ENCODE measurements around the gene TBC1D7. TPM values are rescaled to one million over a fixed set of nuclear protein-coding genes. Genes with fewer than 3 reads are reported as not detected.

Gene TBC1D7
- total RNA-seq, 4 donors from 2014 or later = 5.5 to 12.5 (median 8.4) TPM

DNA sequence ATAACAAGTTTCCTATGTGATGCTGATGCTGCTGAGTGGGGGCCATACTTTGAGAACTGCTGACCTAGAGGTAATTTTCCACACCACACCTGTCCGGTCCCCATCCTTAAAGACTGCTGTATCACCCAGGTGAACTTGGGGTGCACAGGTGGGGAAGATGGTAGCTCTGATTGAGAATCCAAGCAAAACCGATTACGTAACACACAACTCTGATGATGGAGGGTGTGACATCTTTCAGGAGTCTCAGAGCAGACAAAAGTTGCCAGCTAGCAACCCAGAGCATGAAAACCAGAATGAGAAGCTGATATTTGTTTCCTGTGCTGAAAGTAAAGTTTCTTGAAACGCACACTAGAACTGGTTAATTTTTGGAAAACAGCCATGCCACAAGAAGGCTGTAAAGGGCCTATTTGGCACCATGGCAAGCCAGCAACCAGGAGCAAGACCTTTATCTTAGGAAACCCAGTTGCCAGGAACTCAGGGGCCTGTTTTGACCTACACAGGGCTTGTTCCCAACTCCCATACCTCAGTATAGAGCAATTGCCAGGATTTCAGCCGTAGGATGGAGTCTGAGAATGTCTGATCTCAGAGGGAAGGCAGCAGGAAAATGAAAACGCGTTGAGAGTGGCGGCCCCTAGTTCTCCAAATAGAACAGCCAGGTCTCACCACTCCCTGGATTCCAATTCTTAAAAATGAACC, 21.6 kb upstream of the TBC1D7 start:
- DNase-seq (ENCODE audit: extremely low spot score) = no peak
- Histone ChIP-seq H3K4me3 (no peak overlapping the region), H3K27me3 (no peaks in the 10 kb centered on the region), H3K4me1 (peaks cover 10 to 13% (median 11%) of the 10 kb centered on the region in 4 donors), H3K9me3 (no peaks in the 10 kb centered on the region), H3K36me3 (no peaks in the 10 kb centered on the region), H3K27ac (replicated peaks in 1 of 4) (no peak overlapping the region)
- 86% methylated on average over 7 of the region's 8 CpGs for WGBS
- intact Hi-C loops (cut with DNase I) = no loop called here
- no peak for TF ChIP-seq POLR2A (IDR thresholded peaks at IDR 0.05; ENCODE audit: low read depth)
- TF ChIP-seq, protein P1, sequence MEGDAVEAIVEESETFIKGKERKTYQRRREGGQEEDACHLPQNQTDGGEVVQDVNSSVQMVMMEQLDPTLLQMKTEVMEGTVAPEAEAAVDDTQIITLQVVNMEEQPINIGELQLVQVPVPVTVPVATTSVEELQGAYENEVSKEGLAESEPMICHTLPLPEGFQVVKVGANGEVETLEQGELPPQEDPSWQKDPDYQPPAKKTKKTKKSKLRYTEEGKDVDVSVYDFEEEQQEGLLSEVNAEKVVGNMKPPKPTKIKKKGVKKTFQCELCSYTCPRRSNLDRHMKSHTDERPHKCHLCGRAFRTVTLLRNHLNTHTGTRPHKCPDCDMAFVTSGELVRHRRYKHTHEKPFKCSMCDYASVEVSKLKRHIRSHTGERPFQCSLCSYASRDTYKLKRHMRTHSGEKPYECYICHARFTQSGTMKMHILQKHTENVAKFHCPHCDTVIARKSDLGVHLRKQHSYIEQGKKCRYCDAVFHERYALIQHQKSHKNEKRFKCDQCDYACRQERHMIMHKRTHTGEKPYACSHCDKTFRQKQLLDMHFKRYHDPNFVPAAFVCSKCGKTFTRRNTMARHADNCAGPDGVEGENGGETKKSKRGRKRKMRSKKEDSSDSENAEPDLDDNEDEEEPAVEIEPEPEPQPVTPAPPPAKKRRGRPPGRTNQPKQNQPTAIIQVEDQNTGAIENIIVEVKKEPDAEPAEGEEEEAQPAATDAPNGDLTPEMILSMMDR (IDR thresholded peaks at IDR 0.05) = no peak
- TF ChIP-seq EP300 (IDR thresholded peaks at IDR 0.05) = no peak
- TF ChIP-seq POLR2AphosphoS5 (IDR thresholded peaks at IDR 0.05) = no peak

DNA sequence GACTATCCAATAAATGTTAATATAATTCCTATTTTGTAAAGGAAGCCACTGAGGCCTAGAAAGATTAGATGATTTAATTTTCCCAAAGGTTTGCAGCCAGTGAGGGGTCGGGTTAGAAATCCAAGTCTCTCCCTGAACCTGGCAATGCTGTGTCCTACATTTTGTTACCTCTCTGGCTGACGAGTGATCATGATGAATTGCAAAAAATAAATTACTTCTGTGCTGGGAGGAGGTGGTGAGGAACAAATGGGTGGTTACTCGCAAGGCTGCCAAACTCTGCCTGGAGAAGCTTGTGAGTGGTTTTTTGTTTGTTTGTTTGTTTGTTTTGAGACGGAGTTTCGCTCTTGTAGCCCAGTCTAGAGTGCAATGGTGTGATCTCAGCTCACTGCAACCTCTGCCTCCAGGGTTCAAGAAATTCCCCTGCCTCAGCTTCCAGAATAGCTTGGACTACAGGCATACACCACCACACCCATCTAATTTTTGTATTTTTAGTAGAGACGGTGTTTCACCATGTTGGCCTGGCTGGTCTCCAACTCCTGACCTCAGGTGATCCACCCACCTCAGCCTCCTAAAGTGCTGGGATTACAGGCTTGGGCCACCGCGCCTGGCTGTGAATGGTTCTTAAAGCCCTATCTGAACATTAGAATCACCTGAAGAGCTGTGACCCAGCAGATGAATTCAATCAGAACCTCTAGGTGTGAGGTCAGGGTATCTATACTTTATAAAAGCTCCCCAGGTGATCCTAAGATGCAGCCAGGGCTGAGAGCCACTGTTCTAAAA, 20.2 kb upstream of the TBC1D7 start:
- no peaks in the 10 kb centered on the region for H3K27me3 ChIP-seq
- H3K4me3 ChIP-seq = no peak overlapping the region
- no peak overlapping the region for H3K27ac ChIP-seq (replicated peaks in 1 of 4)
- H3K9me3 ChIP-seq = no peaks in the 10 kb centered on the region
- DNase-seq (ENCODE audit: extremely low spot score) = no peak
- no peak for TF ChIP-seq POLR2A (IDR thresholded peaks at IDR 0.05; ENCODE audit: low read depth)
- TF ChIP-seq POLR2AphosphoS5 (IDR thresholded peaks at IDR 0.05) = no peak
- no peak for TF ChIP-seq EP300 (IDR thresholded peaks at IDR 0.05)
- TF ChIP-seq, protein P1 (IDR thresholded peaks at IDR 0.05) = no peak
- H3K4me1 ChIP-seq = no peaks in the 10 kb centered on the region
- WGBS = 83% methylated on average over 8 of the region's 8 CpGs
- no peaks in the 10 kb centered on the region for H3K36me3 ChIP-seq
- intact Hi-C loops (cut with DNase I) = no loop called here

DNA sequence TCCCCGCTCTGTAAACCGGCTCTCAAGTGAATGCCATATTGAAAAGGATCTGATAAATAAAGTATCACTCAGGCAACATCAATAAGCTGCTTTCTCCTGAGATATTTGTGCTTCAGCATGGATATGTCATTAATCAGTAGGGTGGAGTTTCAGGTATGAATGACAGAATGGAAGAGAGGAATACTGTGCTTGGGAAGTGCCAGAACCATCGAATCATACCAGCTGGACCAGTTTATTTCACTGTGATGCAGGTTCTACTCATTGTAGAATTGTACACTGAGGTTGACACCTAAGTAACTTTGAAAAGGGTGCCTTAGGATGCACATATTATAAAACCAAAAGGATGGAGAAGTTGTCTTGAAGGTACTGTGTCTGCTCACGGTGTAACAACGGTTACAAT, 17.9 kb upstream of the TBC1D7 start:
- H3K27me3 ChIP-seq = no peaks in the 10 kb centered on the region
- H3K36me3 ChIP-seq = no peaks in the 10 kb centered on the region
- DNase-seq (ENCODE audit: extremely low spot score) = no peak
- H3K4me3 ChIP-seq = no peak overlapping the region
- WGBS = 86% methylated on average over 5 of the region's 5 CpGs
- no peak for TF ChIP-seq POLR2A (IDR thresholded peaks at IDR 0.05; ENCODE audit: low read depth)
- no peak for TF ChIP-seq POLR2AphosphoS5 (IDR thresholded peaks at IDR 0.05)
- TF ChIP-seq, protein P1 (IDR thresholded peaks at IDR 0.05) = no peak
- TF ChIP-seq EP300 (IDR thresholded peaks at IDR 0.05) = no peak
- intact Hi-C loops (cut with DNase I) = no loop called here
- H3K4me1 ChIP-seq = no peaks in the 10 kb centered on the region
- peaks cover 0 to 12% (median 3%) of the 10 kb centered on the region in 4 donors for H3K9me3 ChIP-seq
- no peak overlapping the region for H3K27ac ChIP-seq (replicated peaks in 1 of 4)

DNA sequence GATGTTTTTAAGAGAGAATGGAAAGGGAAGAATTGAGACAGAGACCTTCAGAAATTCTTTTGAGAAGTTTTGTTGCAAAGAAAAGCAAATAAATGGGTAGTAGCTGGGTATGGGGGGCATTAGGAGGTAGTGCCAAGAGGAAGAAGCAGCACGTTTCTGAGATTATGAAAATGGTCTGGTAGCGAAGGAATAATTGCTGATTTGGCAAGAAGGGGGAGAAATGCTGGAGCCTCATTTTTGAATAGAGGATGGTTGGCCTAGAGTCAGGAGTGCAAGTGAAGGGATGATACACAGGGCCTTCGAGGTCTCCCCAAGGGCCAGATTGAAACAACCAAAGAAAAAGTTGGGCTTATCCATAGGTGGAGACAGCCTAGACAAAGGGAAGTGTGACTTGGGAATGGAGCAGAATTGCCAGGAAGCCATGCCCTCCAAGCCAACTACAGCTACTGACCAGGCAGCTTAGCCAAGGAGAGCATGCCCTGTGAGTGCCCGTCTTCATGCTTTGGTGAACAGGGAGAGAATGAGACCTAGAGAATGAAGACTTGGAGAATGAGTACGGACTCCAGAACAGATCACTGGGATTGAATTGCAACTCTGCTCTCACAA, 14.2 kb upstream of the TBC1D7 start:
- Histone ChIP-seq H3K4me1 (no peaks in the 10 kb centered on the region), H3K36me3 (no peaks in the 10 kb centered on the region), H3K9me3 (peaks cover 0 to 13% (median 3%) of the 10 kb centered on the region in 4 donors), H3K27me3 (no peaks in the 10 kb centered on the region), H3K27ac (replicated peaks in 1 of 4) (no peak overlapping the region), H3K4me3 (no peak overlapping the region)
- DNase-seq (ENCODE audit: extremely low spot score) = no peak
- WGBS = 72% methylated on average over 5 of the region's 5 CpGs
- intact Hi-C loops (cut with DNase I) = loop anchor here (5.0 kb wide), 1 partner anchor 35 kb away; no protein-coding TSS in a partner anchor
- TF ChIP-seq POLR2AphosphoS5 (IDR thresholded peaks at IDR 0.05) = no peak
- TF ChIP-seq POLR2A (IDR thresholded peaks at IDR 0.05; ENCODE audit: low read depth) = no peak
- TF ChIP-seq EP300 (IDR thresholded peaks at IDR 0.05) = no peak
- TF ChIP-seq, protein P1 (IDR thresholded peaks at IDR 0.05) = no peak

All from esophagus muscularis mucosa (tissue), 4 donors.